ENCODE results near the gene ANKS1B.

The ANKS1B gene

DNA sequence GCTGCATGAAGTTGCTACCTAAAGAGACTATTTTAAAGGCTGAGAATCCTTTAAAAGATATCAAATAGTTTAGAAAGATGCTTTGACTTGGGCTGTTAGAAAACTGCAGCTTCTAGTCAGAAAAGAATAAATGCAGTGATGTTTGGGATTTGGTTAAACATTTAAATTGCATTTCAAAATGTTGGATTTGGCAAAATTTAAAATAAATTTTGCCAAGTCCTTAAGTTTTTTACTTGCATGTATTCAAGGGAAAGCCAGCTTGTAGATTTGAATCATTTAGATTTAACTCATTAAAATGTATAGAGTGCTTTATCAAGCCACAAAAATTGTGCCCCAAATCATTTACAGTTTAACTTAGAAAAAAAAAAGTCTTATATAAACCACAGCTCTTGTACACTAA, 109.7 kb downstream of the ANKS1B start:
- no peak overlapping the region for H3K4me3 Mint-ChIP-seq
- ATAC-seq (ENCODE audit: low read depth) (no peak), DNase-seq (ENCODE audit: low spot score in 2 of 2) (no peak)
- no peaks in the 10 kb centered on the region for H3K27me3 Mint-ChIP-seq
- H3K27ac Mint-ChIP-seq = no peak overlapping the region
- H3K4me1 Mint-ChIP-seq = no peaks in the 10 kb centered on the region
- H3K9me3 Mint-ChIP-seq = peaks cover 5% of the 10 kb centered on the region
- no peaks in the 10 kb centered on the region for H3K36me3 Mint-ChIP-seq

DNA sequence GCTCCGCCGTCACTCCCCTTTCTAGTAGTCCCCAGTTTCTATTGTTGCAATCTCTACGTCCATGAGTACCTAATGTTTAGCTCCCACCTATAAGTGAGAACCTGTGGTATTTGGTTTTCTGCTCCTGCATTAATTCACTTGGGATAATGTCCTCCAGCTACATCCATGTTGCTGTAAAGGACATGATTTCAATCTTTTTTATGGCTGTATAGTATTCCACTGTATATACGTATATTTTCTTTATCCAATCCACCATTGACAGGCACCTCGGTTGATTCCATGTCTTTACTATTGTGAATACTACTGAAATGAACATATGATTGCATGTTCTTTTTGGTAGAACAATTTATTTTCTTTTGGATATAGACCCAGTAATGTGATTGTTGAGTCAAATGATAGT, 114.7 kb downstream of the ANKS1B start:
- no peaks in the 10 kb centered on the region for H3K36me3 Mint-ChIP-seq
- no peak overlapping the region for H3K4me3 Mint-ChIP-seq
- H3K9me3 Mint-ChIP-seq = peaks cover 8% of the 10 kb centered on the region
- H3K27ac Mint-ChIP-seq = no peak overlapping the region
- no peaks in the 10 kb centered on the region for H3K4me1 Mint-ChIP-seq
- DNase-seq (ENCODE audit: low spot score in 2 of 2) (no peak), ATAC-seq (ENCODE audit: low read depth) (no peak)
- H3K27me3 Mint-ChIP-seq = no peaks in the 10 kb centered on the region

DNA sequence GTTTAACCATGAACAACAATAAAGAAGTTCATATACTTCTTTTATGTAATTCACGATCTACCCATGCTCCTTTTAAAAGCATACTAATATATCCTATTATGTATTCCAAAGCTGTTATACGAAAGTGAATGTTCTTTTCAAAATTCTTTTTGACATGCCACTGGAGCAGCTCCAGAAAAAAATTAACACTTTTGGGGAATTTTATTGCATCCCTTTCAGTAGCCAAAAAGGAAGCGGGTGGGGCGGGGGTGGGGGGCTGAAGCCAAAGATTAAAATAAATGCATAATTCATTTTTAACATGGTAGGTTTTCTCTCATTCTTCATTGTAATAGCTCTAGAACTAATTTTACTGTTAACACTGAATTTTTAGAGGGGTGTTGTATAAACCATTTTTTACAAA, 123.0 kb downstream of the ANKS1B start:
- H3K36me3 Mint-ChIP-seq = no peaks in the 10 kb centered on the region
- no peak for DNase-seq (ENCODE audit: low spot score in 2 of 2)
- H3K4me1 Mint-ChIP-seq = no peaks in the 10 kb centered on the region
- no peak overlapping the region for H3K27ac Mint-ChIP-seq
- ATAC-seq (ENCODE audit: low read depth) = no peak
- H3K27me3 Mint-ChIP-seq = no peaks in the 10 kb centered on the region
- peaks cover 5% of the 10 kb centered on the region for H3K9me3 Mint-ChIP-seq
- H3K4me3 Mint-ChIP-seq = no peak overlapping the region

DNA sequence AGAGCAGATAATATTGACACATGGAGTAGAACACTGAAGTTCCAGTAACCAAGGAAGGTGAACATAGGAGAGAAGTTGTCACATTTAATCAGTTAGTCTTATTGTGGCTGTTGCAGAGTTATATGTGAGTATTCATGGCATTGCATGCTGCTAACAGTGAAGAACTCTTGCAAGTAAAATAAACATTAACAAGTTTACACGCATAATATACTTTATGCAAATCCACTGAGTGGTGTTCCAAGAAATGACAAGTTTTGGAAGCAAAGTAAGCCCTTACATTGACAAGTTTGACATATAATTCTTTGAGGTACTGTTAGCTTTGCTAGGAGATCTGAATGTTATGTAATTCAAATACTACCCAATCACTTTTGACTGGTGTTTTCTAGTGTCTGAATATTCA, 125.6 kb downstream of the ANKS1B start:
- Mint-ChIP-seq H3K9me3 (peaks cover 6% of the 10 kb centered on the region), H3K4me3 (no peak overlapping the region), H3K4me1 (no peaks in the 10 kb centered on the region), H3K27me3 (no peaks in the 10 kb centered on the region), H3K27ac (no peak overlapping the region), H3K36me3 (no peaks in the 10 kb centered on the region)
- DNase-seq (ENCODE audit: low spot score in 2 of 2) (no peak), ATAC-seq (ENCODE audit: low read depth) (no peak)

DNA sequence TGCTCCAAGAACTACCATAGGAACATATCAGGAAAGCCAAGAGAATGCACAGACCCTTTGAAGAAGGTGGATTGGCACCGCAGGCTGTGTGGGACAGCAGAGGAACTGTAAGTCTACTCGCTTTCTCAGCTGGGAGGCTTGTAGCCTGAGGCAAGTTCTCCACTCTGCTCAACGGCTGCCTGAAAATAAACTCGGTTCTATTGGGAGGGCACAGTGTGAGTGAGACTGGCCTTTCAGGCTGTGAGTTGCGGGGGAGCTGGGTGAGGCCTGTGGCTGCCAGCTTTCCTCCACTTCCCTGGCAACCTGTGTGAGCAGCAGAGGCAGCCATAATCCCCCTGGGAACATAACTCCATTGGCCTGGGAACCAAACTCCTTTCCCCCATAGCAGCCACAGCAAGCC, 132.1 kb downstream of the ANKS1B start:
- DNase-seq (ENCODE audit: low spot score in 2 of 2) (no peak), ATAC-seq (ENCODE audit: low read depth) (no peak)
- H3K36me3 Mint-ChIP-seq = no peaks in the 10 kb centered on the region

DNA sequence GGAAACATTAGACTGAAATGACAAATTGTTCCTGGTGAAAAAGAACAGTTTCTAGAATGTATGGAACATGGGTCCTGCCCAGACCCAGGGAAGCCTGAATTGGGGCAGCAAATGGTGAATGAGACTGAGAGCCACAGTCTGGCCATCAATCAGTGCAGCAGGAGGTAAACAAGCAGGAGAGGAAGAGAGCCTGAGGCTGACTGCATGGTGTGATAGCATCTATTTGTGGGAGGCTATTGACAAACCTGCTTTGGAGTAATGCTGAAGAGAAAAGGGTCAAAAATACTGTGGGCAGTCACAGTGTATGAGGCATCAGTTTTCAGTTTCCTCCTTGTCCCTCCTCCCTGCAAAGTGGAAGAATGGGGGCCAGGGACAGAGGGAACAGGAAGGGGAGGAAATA, 136.8 kb downstream of the ANKS1B start:
- H3K9me3 Mint-ChIP-seq = no peaks in the 10 kb centered on the region
- H3K4me1 Mint-ChIP-seq = no peaks in the 10 kb centered on the region
- H3K27ac Mint-ChIP-seq = no peak overlapping the region
- DNase-seq (ENCODE audit: low spot score in 2 of 2) (no peak), ATAC-seq (ENCODE audit: low read depth) (no peak)
- no peaks in the 10 kb centered on the region for H3K27me3 Mint-ChIP-seq
- H3K4me3 Mint-ChIP-seq = no peak overlapping the region
- no peaks in the 10 kb centered on the region for H3K36me3 Mint-ChIP-seq

More for the DNA sequence above, 132.1 kb downstream of the ANKS1B start:
- Mint-ChIP-seq H3K4me3 (no peak overlapping the region), H3K9me3 (peaks cover 7% of the 10 kb centered on the region), H3K27me3 (no peaks in the 10 kb centered on the region), H3K27ac (no peak overlapping the region), H3K4me1 (no peaks in the 10 kb centered on the region)

DNA sequence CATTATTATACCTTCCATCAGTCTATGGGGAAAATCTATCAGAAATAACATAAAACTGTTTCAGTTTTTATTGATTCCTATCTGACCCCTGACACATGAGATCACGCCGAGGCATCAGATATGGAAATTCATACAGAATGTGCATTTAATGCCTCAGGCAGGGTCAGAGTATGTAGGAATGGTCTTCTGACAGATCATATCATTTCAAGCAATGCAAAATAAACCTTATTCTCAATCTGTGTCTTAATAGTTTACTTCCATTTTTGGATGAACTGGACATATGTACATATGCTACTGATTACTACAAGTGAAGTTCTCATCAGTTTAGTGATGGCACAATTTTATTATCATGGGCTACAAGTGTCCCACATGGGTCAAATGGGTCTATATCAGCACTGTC, 150.0 kb downstream of the ANKS1B start:
- Mint-ChIP-seq H3K27ac (no peak overlapping the region), H3K36me3 (no peaks in the 10 kb centered on the region), H3K27me3 (no peaks in the 10 kb centered on the region), H3K4me1 (no peaks in the 10 kb centered on the region), H3K4me3 (no peak overlapping the region), H3K9me3 (no peaks in the 10 kb centered on the region)
- no peak for ATAC-seq (ENCODE audit: low read depth)
- no peak for DNase-seq (ENCODE audit: low spot score in 2 of 2)

- Mint-ChIP-seq H3K4me1 (no peaks in the 10 kb centered on the region), H3K4me3 (no peak overlapping the region), H3K27ac (no peak overlapping the region), H3K36me3 (no peaks in the 10 kb centered on the region), H3K9me3 (no peaks in the 10 kb centered on the region), H3K27me3 (no peaks in the 10 kb centered on the region)
- no peak for ATAC-seq (ENCODE audit: low read depth)
- DNase-seq (ENCODE audit: low spot score in 2 of 2) = no peak
Observed at GRCh38 chr12:99833397-99833796, 151.3 kb downstream of the ANKS1B start.

- Mint-ChIP-seq H3K27me3 (peaks cover 2% of the 10 kb centered on the region), H3K4me1 (no peaks in the 10 kb centered on the region), H3K9me3 (peaks cover 1% of the 10 kb centered on the region), H3K4me3 (no peak overlapping the region), H3K36me3 (no peaks in the 10 kb centered on the region), H3K27ac (no peak overlapping the region)
- ATAC-seq (ENCODE audit: low read depth) (no peak), DNase-seq (ENCODE audit: low spot score in 2 of 2) (no peak)
Observed at GRCh38 chr12:99824900-99825542, 159.7 kb downstream of the ANKS1B start.

GRCh38 chr12:99822273-99822672, 162.5 kb downstream of the ANKS1B start:
- H3K27ac Mint-ChIP-seq = no peak overlapping the region
- no peaks in the 10 kb centered on the region for H3K36me3 Mint-ChIP-seq
- H3K4me3 Mint-ChIP-seq = no peak overlapping the region
- H3K9me3 Mint-ChIP-seq = peaks cover 1% of the 10 kb centered on the region
- DNase-seq (ENCODE audit: low spot score in 2 of 2) (no peak), ATAC-seq (ENCODE audit: low read depth) (no peak)
- H3K27me3 Mint-ChIP-seq = peaks cover 2% of the 10 kb centered on the region
- H3K4me1 Mint-ChIP-seq = no peaks in the 10 kb centered on the region

DNA sequence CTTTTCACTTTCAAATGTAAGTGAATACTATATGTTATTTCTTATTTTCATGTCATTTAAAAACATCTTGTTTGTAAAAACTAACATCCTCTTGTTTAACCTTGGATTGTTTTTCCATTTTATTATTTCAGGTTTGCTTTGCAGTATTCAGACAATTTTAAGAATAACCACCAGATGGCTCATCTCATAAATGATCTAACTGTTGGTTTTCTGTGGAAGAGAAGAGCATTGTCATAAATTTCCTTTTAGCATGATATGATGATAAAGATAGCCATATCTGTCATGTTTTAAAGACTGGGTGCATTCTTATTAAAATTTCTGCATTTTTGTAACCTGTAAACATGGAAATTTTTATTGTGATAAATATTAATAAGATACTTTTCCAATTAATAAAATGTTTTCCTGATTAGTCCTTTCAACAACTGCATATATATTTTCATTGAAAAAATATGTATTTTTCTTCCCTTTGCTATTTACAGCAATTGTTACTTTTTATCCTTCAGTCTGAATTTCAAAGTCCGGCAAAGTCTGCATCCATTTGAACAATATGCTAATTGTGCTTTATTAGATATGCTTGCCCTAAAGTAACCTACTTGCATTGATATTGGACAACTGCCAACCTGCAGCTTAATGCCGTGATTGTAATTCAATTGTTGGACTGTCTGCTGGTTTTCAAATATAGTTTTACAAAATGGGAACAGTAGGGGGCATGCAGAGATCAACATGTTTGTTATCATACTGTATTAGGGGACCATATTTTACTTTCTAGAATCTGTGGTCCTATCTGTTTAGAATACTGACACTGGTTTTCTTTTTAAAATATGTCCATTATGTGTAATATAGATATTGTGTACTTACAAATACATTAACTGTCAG, 173.8 kb downstream of the ANKS1B start:
- Mint-ChIP-seq H3K36me3 (no peaks in the 10 kb centered on the region), H3K4me1 (no peaks in the 10 kb centered on the region), H3K27me3 (no peaks in the 10 kb centered on the region), H3K27ac (no peak overlapping the region), H3K9me3 (peaks cover under 1% of the 10 kb centered on the region), H3K4me3 (no peak overlapping the region)
- no peak for ATAC-seq (ENCODE audit: low read depth)
- DNase-seq (ENCODE audit: low spot score in 2 of 2) = no peak

DNA sequence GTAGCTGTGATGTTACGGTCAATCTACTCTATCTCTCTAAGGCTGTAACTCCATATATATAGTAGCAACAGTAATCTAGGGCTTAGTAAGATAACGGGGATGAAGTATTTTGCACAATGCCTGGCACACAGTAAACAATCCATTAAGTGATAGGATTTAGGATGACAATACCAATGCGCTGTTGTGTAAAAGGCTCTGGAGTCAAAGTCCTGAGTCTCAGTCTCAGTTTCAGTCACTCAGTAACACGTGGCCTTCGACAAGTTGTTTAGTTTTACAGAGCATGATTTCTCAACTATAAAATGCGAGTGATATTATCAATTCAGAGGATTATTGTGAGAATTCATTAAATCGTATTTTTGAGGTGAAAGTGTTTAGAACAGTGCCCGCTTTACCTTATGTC, 174.8 kb downstream of the ANKS1B start:
- H3K27ac Mint-ChIP-seq = no peak overlapping the region
- H3K4me1 Mint-ChIP-seq = no peaks in the 10 kb centered on the region
- DNase-seq (ENCODE audit: low spot score in 2 of 2) (no peak), ATAC-seq (ENCODE audit: low read depth) (no peak)
- H3K27me3 Mint-ChIP-seq = no peaks in the 10 kb centered on the region
- H3K4me3 Mint-ChIP-seq = no peak overlapping the region
- H3K36me3 Mint-ChIP-seq = no peaks in the 10 kb centered on the region
- peaks cover 1% of the 10 kb centered on the region for H3K9me3 Mint-ChIP-seq

DNA sequence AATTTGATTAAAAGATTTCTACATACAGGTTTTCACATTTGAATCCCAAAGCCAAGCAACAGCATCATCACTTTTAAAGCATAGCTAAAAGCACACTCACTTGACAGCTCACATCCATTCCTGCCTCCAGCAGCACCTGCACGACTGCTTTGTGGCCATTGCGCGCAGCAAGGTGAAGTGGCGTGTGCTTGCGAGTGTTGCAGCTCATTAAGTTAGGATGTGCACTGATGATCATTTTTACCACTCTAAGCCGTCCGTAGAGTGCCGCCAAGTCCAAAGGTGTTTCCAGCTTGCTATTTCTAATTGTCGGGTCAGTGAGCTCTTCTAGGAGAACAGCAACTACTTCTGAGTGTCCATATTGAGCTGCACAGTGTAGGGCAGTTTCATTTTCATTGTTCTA, 178.4 kb downstream of the ANKS1B start:
- no peaks in the 10 kb centered on the region for H3K27me3 Mint-ChIP-seq
- H3K9me3 Mint-ChIP-seq = peaks cover 2% of the 10 kb centered on the region
- DNase-seq (ENCODE audit: low spot score in 2 of 2) (no peak), ATAC-seq (ENCODE audit: low read depth) (no peak)
- H3K4me3 Mint-ChIP-seq = no peak overlapping the region
- no peaks in the 10 kb centered on the region for H3K36me3 Mint-ChIP-seq
- H3K27ac Mint-ChIP-seq = no peak overlapping the region
- H3K4me1 Mint-ChIP-seq = no peaks in the 10 kb centered on the region

GRCh38 chr12:99804715-99805114, 180.0 kb downstream of the ANKS1B start:
- H3K36me3 Mint-ChIP-seq = no peaks in the 10 kb centered on the region
- no peak overlapping the region for H3K27ac Mint-ChIP-seq
- no peaks in the 10 kb centered on the region for H3K27me3 Mint-ChIP-seq
- ATAC-seq (ENCODE audit: low read depth) = no peak
- peaks cover 2% of the 10 kb centered on the region for H3K9me3 Mint-ChIP-seq
- H3K4me3 Mint-ChIP-seq = no peak overlapping the region
- no peak for DNase-seq (ENCODE audit: low spot score in 2 of 2)
- H3K4me1 Mint-ChIP-seq = no peaks in the 10 kb centered on the region

GRCh38 chr12:99800605-99801004, 184.1 kb downstream of the ANKS1B start:
- Mint-ChIP-seq H3K27ac (no peak overlapping the region), H3K27me3 (no peaks in the 10 kb centered on the region), H3K9me3 (peaks cover 7% of the 10 kb centered on the region), H3K36me3 (no peaks in the 10 kb centered on the region), H3K4me3 (no peak overlapping the region), H3K4me1 (no peaks in the 10 kb centered on the region)
- ATAC-seq (ENCODE audit: low read depth) (no peak), DNase-seq (ENCODE audit: low spot score in 2 of 2) (no peak)

Data from memory B cell (primary cell).